HG03064 (cell line): ENCODE measurements around the gene TOR4A.
"Not testable (repeated sequence)": the region's sequence is repeated elsewhere in the genome, so short reads cannot be mapped to it uniquely, and the experiment has no call there.

Source experiments
- ATAC-seq: cut with Tn5 transposase; IDR thresholded peaks from one replicate; pipeline ENCODE4 v1.9.1; 2021; ENCODE audit warnings: low read depth; ENCODE audit not compliant: unreplicated experiment

Gene TOR4A

GRCh38 chr9:137315581-137316011 is 38.1 kb downstream of the TOR4A start:
- no peak for ATAC-seq

DNA sequence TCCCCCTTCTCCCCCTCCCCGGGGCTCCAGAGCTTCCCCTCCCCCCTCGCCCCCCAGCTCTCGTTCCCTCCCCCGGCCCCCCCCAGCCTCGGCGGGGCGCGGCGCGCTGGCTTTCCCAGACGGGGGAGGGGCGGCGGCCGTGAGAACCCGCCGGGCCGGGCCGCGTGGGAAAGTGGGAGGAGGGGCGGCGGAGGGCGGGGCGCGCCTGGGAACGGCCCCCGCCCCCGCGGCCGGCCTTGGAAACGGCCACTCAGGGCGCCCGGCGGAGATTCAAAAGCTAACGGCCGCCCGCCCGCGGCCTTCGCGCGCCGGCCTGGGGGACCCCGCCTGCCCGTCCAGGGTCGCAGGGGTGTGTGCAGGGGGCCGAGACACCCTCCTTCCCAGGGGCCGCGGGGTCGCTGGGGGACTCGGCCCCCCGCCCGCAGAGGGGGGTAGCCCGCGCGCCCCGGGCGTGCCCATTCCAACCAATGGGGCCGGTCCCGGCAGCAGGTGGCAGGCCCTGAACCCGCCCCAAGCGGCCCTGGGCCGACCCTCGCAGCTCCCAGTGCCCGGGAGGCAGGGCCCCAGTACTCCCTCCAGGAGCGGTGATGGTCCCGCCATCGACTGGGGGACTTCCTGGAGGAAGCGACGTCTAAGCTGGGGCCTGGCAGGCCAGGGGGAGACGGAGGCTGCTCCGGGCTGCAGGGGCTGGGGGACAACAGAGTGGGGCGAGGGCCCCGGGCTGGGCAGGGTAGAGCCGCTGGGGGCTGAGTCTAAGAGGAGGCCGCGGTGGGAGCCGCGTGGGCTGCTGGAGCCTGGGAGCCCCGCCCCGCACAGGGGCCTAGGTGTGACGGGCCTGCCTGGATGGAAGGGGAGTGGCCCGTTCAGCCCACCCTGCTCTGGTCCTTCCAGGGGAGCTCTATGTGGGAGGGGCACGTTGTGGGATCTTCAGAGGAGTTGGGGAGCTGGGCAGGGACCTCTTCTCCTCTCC is 38.8 kb downstream of the TOR4A start:
- no peak for ATAC-seq

DNA sequence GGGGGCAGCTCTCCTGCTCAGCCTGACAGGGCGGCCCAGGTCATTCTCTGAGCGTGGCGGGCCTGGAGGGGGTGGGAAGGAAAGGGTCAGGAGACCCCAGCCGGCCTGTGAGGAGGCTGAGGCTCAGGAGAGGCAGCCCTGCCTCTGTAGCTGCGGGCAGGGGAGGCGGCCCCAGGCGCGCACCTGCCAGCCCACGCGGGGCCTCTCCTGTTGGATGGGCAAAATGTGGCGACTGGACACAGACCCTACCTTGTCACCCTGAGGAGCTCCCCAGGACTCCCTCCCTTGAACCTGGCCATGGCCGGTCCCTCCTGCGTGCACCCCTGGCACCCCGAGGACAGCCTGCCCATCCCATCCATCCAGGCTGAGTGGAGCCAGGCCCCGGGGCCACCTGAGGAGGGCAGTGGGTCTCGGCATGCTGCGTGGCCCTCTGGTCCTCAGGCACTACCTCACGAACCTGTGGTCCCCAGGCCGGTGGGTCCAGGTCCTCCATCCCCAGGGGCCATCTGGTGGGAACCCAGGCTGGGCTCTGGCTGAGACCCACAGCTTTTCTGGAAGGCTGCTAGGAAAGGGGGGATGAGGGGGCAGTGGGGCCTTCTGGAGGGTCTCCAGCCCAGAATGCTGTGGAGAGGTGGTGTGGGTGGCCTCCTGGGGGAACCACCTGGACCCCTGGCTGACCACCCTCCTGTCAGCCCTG is 39.6 kb downstream of the TOR4A start:
- no peak for ATAC-seq

- ATAC-seq: no peak
These were observed 40.4 kb downstream of the TOR4A start for GRCh38 chr9:137317718-137318511.

DNA sequence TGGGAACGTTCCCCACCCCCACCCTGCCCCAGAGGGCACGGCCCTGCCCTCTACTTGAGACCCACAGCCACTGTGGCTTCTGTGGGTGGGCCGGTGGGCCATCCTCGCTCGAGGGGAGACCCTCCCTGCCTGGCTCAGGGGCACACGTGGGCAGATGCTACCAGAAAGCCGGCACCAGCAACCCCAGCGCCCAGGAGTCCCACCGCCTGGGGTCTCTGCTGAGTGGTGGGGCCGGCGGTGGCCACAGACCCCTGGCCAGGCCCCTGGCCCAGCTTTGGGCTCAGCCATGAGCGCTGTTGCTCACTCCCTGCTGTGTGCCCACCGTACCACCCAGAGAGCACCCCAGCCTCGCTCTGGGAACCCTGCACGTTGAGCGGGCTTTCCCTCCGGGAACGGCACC is 41.1 kb downstream of the TOR4A start:
- no peak for ATAC-seq

DNA sequence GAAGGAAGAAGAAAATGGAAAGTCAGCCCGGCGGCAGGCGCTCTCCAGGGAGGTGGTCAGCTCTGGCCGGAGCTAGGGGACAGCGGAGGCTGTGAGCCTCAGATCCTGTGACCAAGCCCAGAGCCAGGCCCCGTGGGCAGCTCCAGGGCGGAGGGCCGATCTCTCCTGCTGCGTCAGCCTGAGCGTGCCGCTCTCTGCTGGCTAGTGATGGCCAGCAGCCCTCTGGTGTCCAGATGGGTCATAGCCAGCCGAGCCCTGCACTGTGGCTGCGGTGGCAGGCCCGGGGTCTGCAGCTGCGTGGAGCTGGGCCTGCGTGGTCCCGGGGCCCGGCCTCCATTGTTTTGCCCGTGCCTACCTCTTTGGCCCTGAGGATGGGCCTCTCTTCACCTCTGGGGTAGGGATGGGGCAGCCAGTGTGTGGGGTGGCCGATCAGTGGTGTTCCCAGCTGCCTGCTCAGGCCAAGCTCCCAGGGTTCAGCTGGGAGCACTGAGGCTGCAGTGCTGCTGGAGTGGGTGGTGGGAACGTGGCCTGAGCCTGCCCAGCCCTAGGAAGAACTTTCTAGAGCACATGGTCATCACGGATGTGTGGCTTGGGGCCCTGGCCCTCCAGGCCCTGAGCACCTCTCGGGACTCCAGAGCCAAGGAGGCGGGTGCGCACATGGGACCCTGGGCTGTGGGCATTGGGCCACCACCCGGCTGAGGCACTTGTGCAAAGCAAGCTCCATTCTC is 41.6 kb downstream of the TOR4A start:
- no peak for ATAC-seq

DNA sequence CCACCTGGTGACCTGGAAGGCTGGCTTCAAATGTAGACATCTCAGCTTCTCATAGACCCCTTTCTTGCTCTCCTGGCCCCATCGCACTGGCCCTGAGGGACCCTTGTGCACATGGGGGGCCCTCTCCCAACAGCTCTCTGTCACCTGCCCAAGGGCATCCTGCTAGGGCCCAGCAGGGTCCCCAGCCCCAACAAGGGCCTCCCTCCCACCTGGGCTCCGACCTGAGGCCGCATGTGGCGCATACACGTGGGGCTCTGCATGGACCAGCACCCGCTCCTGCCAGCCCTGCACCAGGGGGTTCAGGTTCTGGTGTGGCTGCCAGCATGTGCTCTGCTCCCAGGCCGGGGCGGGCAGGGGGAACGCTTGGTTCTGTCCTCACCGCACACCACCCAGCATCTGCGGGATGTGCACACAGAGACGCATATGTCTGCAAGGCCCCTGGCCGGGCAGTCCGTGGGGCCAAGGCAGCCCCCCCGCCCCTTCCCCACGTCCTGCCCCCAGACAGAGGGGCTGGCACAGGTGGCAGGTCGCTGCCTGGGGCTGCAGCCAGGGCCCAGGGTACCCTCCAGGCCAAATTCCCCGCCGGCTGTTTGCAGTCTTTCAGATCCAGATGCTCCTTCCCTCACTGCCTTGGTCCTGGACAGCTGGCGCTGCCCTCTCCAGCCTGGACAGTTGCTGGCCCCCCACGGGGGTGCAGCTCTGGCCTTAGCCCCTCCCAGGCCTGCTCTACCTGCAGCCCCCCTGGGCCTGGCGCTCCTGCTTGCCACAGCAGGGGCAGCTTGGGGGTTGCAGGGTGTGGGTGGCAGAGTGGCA is 42.4 kb downstream of the TOR4A start:
- no peak for ATAC-seq

DNA sequence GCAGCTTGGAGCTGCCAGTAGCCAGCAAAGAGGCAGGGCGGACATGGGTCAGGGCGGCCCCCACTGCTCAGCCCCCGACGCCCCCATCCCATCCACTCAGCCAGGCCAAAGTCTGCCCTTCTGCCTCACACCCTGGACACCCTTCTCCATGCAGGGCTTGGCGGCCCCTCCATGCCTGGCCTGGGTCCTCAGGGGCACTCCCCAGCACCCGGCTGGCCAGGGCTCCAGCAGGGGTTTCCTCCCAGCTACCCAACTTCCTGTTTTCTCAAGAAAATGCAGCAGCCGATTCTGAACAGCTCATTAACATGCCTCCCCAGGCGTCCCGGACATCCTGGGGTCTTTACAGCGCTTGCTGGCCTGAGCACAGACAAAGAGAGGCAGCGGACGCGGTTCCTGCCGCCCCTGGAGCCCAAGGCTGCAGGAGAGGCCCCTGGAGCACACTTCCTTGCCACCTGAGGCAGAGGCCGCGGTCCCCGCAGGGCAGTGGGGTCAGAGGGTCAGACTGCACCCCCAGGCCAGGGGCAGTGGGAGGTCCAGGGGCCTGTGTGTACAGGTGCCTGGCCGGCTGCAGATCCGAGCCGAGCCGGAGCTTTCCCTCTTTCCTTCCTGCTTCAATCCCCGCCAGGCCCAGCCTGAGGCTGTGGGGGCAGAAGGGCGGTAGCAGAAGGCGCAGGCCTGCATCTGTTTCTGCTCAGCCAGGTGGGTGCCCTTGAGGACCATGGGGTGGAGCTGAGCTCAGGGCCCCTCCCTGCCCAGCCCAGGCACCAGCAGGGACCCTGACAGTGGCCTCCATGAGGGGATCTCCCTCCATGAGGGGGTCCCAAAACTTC is 43.2 kb downstream of the TOR4A start:
- no peak for ATAC-seq

- no peak for ATAC-seq
These were observed 44.3 kb downstream of the TOR4A start for GRCh38 chr9:137321726-137322361.

GRCh38 chr9:137323531-137324331 is 46.2 kb downstream of the TOR4A start:
- ATAC-seq: no peak

GRCh38 chr9:137325124-137325523 is 47.6 kb downstream of the TOR4A start:
- ATAC-seq: no peak

GRCh38 chr9:137325799-137326198 is 48.3 kb downstream of the TOR4A start:
- no peak for ATAC-seq

DNA sequence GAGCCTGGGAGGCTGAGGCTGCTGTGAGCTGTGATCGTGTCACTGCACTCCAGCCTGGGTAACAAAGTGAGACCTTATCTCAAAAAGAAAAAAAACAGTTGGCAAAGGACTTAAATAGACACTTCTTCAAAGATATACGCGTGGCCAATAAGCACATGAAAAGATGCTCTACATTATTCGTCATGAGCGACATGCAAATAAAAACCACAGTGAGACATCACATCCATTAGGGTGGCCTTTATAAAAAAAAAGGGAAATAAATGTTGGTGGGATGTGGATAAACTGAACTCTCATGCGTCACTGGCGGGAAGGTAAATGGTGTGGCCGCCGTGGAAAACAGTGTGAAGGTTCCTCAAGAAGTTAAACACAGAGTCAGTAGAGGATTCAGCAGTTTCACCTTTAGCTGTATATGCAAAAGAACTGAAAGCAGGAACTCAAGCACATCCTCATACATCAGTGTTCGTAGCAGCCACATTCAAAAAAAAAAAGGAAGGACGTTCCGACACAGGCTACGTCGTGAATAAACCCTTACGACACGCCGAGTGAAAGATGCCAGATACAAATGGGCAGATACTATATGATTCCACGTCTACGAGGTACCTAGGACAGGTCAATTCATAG is 49.0 kb downstream of the TOR4A start:
- ATAC-seq: no peak

DNA sequence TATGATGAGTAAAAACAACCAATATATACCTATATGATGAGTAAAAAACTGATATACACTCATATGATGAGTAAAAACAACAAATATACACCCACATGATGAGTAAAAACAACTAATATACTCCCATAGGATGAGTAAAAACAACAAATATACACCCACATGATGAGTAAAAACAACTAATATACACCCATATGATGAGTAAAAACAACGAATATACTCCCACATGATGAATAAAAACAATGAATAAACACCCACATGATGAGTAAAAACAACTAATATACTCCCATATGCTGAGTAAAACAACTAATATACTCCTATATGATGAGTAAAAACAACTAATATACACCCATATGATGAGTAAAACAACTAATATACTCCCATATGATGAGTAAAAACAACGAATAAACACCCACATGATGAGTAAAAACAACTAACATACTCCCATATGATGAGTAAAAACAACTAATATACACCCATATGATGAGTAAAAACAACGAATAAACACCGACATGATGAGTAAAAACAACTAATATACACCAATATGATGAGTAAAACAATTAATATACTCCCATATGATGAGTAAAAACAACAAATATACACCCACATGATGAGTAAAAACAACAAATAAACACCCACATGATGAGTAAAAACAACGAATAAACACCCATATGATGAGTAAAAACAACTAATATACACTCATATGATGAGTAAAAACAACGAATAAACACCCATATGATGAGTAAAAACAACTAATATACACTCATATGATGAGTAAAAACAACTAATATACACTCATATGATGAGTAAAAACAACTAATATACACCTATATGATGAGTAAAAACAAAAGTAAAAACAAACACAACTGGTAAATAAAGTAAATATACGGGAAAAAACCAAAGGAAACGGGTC is 50.4 kb downstream of the TOR4A start:
- ATAC-seq: not testable (repeated sequence)

- ATAC-seq: not testable (repeated sequence)
These were observed 52.1 kb downstream of the TOR4A start for GRCh38 chr9:137329590-137329989.

DNA sequence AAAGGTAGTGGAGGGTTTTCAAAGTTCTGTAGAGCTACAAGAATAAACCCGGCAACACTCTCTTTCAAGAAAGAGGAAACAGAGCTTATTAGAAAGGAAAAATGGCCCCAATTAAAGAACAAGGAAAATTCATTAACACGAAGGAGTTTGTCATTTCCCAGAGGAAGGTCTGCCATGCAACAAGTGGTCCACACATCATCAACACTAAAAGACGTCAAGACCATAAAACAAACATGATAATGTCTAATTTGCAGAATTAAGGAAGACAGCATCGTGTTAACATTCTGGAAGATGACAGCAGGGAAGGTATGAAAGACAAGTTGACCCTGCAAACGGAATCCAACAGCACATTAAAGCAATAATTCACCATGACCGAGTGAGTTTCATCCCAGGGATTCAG is 53.2 kb downstream of the TOR4A start:
- no peak for ATAC-seq
